Stomach smooth muscle (tissue), 2 donors: ENCODE measurements around the gene CES2.
"Not testable (repeated sequence)": the region's sequence is repeated elsewhere in the genome, so short reads cannot be mapped to it uniquely, and the experiment has no call there.

ENCODE experiments used
- H3K27ac ChIP-seq: one replicate; pipeline ENCODE4 v1.7.0; 2013; ENCODE audit warnings: mild to moderate bottlenecking, low read length, inconsistent platforms
- H3K27me3 ChIP-seq, 2 donors: one replicate each; pipeline ENCODE4 v1.7.0; 2013; ENCODE audit warnings: low read length in 2 of 2; ENCODE audit not compliant: insufficient read depth in 2 of 2, control insufficient read depth in 1 of 2
- H3K36me3 ChIP-seq, 2 donors: one replicate each; pipeline ENCODE4 v1.7.0; 2013; ENCODE audit warnings: low read length in 2 of 2; ENCODE audit not compliant: control insufficient read depth in 2 of 2, insufficient read depth in 2 of 2
- H3K4me1 ChIP-seq: one replicate; pipeline ENCODE4 v1.7.0; 2013; ENCODE audit warnings: low read length; ENCODE audit not compliant: control insufficient read depth, insufficient read depth
- H3K4me3 ChIP-seq, 2 donors: one replicate each; pipeline ENCODE4 v1.7.0; 2013; ENCODE audit warnings: low read length in 2 of 2
- H3K9ac ChIP-seq, 2 donors: one replicate each; pipeline ENCODE4 v1.7.0; 2013; ENCODE audit warnings: low read length in 2 of 2, mild to moderate bottlenecking in 1 of 2
- H3K9me3 ChIP-seq, 2 donors: one replicate each; pipeline ENCODE4 v1.7.0; 2013; ENCODE audit warnings: low read length in 2 of 2; ENCODE audit not compliant: control insufficient read depth in 2 of 2
- donor health status: healthy.
- donor health status: Pancreatic carcinoma.

Gene CES2

DNA sequence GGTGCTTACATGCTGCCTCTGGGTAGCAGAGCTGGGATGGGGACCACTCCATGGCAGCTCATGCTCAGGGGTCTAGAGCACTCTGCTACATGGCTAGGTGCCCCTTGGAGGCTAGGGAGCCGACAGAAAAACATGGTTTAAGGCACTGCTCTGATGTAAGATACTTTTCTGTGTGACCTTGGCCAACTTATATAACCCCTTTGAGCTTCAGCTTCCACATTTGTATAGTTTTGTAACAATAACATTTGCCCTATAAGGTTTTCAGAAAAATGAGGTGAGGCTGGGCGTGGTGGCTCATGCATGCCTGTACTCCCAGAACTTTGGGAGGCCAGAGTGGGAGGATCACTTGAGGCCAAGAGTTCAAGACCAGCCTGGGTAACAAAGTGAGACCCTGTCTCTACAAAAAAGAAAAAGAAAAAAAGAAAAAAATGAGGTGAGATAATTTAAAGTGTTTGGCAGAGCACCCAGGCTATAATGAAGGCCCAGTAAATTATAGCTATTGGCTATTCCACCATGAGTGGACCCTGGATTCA lies 56.3 kb downstream of the CES2 start:
- Histone ChIP-seq H3K36me3 (no peaks in the 10 kb centered on the region), H3K4me1 (no peaks in the 10 kb centered on the region), H3K9me3 (no peaks in the 10 kb centered on the region), H3K27me3 (no peaks in the 10 kb centered on the region), H3K4me3 (no peak overlapping the region), H3K9ac (no peak overlapping the region), H3K27ac (no peak overlapping the region)

- not testable (repeated sequence) for H3K27me3 ChIP-seq, H3K9me3 ChIP-seq, H3K36me3 ChIP-seq, H3K27ac ChIP-seq, H3K4me1 ChIP-seq, H3K4me3 ChIP-seq, H3K9ac ChIP-seq
Observed at GRCh38 chr16:66993558-66993957, 58.2 kb downstream of the CES2 start.
